GM12892 (cell line): ENCODE results near the gene SUSD2.

ENCODE experiments used
- POLR2A ChIP-seq: IDR thresholded peaks from 2 replicates; pipeline ENCODE4 v1.6.1; 2011; ENCODE audit warnings: low read depth, low read length, control low read depth
- POLR2AphosphoS5 ChIP-seq: IDR thresholded peaks from 2 replicates; pipeline ENCODE4 v1.6.1; 2011; ENCODE audit warnings: low read depth, low read length, control low read depth
- TAF1 ChIP-seq: IDR thresholded peaks from 2 replicates; pipeline ENCODE4 v1.6.1; 2011; ENCODE audit warnings: low read depth, mild to moderate bottlenecking, control low read depth, low read length, borderline replicate concordance

- TF ChIP-seq POLR2A, result no peak
- TF ChIP-seq TAF1, result no peak
- no peak for TF ChIP-seq POLR2AphosphoS5
These were observed 11.1 kb upstream of the SUSD2 start for GRCh38 chr22:24170188-24170587.
